Stimulated activated naive CD4-positive, alpha-beta T cell (primary cell): ENCODE data around the gene PRKAG2.

Experiments used
- DNase-seq, 6 experiments: peaks; one replicate each; lab custom pipeline; 2025; lab: John Stamatoyannopoulos, UW

Gene PRKAG2

DNA sequence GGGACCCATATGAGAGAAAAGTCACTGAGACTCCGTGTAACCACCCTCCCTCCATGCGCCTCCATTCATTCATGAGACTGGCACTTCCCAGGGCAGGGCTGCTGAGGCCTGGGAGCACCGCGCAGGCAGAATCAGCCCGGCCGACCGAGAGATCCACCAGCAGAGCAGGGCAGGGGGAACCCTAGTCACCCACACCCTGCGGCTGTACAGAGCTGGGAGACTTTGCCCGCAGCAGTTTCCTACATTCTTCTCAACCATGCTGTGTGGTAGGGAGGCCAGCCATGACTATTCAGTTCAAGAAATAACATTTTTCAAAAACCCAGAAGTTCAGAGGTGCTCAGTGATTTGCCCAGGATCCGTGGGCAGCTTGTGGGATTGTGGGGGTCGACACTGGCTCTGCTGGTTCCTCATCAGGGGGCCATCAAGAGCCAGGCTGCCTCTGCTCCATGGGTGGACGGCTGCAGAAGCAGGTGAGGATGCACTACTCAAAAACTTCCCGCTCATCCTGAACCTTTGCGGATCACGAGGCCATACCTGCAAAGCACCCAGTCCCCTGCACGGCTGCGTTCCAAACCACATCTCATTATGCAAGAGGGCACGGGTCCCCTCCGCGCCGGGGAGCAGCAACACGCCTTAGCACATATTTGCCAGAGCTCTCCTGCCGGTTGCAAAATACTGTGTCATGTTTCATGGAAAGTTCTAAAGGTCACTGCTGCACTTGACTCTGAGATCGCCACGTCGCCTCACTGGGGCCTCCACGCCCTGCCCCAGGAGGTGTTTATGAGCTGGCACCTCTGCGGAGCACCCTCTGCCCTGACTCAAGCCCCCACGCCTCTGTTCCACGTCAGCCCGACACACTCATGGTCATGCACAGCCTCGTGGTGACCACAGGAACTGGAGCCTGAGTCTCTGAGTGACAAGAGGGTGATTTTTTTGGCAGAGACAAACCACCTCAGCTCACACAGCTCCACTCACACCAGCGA lies 132.0 kb downstream of the PRKAG2 start:
- no peak for DNase-seq

GRCh38 chr7:151744051-151744580 lies 132.8 kb downstream of the PRKAG2 start:
- no peak for DNase-seq

DNA sequence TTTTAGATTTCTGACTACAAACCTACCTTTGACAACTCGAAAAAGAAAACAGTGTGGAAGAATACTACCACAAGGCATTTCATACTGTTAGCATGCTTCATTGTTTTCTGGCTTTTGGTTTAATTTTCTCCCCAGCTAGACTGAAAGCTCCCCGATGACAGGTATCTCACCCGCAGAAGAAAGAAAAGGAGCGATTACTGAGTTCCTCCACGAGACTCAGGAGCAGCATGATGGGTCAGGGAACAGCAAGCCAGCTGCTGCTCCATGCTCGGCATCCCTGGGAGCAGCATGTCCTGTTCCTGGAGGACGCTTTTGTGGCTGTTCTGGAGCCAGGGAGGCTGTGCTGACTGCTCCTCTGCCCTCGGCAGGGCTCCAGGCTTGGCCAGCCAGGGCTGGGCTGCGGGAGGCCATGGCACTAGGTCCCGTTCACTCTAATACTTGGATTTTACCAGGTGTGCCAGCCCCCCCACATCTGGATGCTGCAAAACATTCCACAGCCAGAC lies 133.4 kb downstream of the PRKAG2 start:
- DNase-seq: no peak

- DNase-seq: no peak
These were observed 134.0 kb downstream of the PRKAG2 start for GRCh38 chr7:151742713-151743480.

- DNase-seq: no peak
These were observed 135.3 kb downstream of the PRKAG2 start for GRCh38 chr7:151741585-151741984.

- DNase-seq: no peak
These were observed 136.6 kb downstream of the PRKAG2 start for GRCh38 chr7:151740081-151740851.

GRCh38 chr7:151738925-151739324 lies 138.0 kb downstream of the PRKAG2 start:
- no peak for DNase-seq

GRCh38 chr7:151736403-151736909 lies 140.5 kb downstream of the PRKAG2 start:
- no peak for DNase-seq

- no peak for DNase-seq
These were observed 141.0 kb downstream of the PRKAG2 start for GRCh38 chr7:151735851-151736402.

GRCh38 chr7:151735186-151735850 lies 141.6 kb downstream of the PRKAG2 start:
- no peak for DNase-seq

GRCh38 chr7:151732834-151733592 lies 143.9 kb downstream of the PRKAG2 start:
- DNase-seq: no peak

- no peak for DNase-seq
These were observed 144.6 kb downstream of the PRKAG2 start for GRCh38 chr7:151732292-151732691.

DNA sequence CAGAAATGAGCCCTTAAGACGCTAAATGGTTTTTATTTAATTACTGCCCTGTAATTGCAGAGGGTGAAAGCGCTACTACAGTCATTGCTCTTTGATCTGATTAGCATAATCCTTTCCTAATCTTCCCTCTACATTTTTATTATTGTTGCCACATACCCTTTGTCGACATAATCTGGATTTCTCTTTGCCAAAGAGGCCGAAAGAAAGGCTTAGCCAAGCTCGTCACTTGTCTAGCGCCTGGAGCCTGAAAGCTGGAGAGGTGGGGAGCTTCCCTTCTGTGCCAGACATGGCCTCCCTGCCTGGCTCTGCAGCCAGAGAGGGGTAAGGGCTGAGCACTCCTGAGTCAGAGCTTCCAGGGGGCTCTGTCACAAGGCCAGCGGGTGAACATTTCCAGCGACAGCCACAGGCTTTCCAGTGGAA lies 145.9 kb downstream of the PRKAG2 start:
- DNase-seq: no peak

GRCh38 chr7:151730591-151730990 lies 146.3 kb downstream of the PRKAG2 start:
- no peak for DNase-seq

DNA sequence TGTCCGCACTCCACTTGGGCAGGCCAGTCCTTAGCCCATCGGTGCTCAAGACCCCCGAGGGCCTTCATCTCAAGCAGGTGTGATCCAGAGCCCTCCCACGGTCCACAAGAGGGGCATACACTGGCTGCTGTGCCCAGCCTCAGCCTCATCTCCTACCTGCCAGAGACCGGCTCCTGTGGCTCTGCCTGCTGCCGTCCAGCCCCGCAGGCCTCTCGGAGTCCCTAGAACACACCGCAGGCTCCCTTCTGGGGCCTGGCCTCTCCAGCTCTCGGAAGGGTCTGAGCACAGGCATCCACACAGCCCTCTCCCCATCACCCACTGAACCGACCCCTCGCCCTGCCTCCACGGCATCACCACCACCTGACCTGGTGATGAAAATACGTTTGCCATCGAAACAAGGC lies 147.4 kb downstream of the PRKAG2 start:
- DNase-seq: no peak

DNA sequence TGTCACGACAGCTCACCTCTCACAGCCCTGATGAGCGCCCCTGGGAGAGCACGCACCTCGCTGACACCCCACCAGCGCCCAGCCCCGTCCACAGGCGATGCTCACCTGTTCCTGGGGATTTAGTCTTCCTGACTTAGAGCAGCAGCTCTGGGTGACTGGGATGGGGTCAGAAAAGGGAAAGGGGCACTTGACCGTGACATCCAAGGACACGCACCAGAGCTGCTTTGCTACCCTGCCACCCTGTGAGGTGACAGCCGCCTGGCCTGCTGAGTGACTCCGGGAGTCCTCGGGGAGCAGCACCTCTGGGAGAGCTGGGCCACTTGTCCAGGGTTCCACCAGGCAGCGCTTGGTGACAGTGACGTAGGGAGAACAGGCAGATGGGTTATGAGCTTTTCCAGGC lies 148.2 kb downstream of the PRKAG2 start:
- no peak for DNase-seq

DNA sequence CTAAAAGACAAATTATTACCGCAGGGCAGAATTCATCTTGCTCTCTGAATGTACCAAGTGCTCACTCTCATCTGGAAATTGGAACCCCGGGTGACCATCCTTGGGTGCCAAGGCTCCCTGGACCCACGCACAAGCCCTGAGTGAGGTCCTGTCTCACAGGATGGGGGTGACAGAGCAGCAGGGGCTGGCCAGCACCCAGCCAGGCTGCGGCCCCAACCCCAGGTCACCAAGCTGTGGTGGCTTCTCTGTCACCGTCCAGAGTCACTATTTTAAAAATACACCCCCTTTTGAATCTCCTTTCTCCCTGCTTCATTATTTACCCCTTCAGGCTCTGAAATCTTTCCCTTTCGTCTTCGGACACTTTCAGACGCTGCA lies 148.6 kb downstream of the PRKAG2 start:
- no peak for DNase-seq

GRCh38 chr7:151727579-151728285 lies 149.2 kb downstream of the PRKAG2 start:
- DNase-seq: no peak
